Measurements from ENCODE around the gene DNER. TPM values are rescaled to one million over a fixed set of nuclear protein-coding genes. Genes with fewer than 3 reads are reported as not detected.

DNER gene
- total RNA-seq, 3 donors from 2014 or later (not counting 1 experiment from before 2014, with no cell fraction given): not detected

- Mint-ChIP-seq H3K4me1 (no peaks in the 10 kb centered on the region), H3K27ac (no peak overlapping the region), H3K9me3 (peaks cover 2 to 5% of the 10 kb centered on the region in 2 donors), H3K36me3 (no peaks in the 10 kb centered on the region), H3K27me3 (ENCODE audit: low read depth in 2 of 2) (no peaks in the 10 kb centered on the region), H3K4me3 (no peak overlapping the region)
- DNase-seq: no peak
- H3K4me3 ChIP-seq (ENCODE audit: low read length): no peak overlapping the region
- H3K9me3 ChIP-seq (ENCODE audit: control insufficient read depth, insufficient read depth, low read length): no peaks in the 10 kb centered on the region
- no peaks in the 10 kb centered on the region for H3K4me1 ChIP-seq (ENCODE audit: control insufficient read depth, insufficient read depth, low read length)
- H3K36me3 ChIP-seq (ENCODE audit: control insufficient read depth, insufficient read depth, low read length): no peaks in the 10 kb centered on the region
- WGBS (ENCODE audit: insufficient coverage): 84% methylated on average over 5 of the region's 5 CpGs
- intact Hi-C loops (cut with micrococcal nuclease): no loop called here
- TF ChIP-seq CTCF (IDR thresholded peaks at IDR 0.05): no peak
- ATAC-seq: no peak
- no peak overlapping the region for H3K27ac ChIP-seq (ENCODE audit: low read length)
- H3K27me3 ChIP-seq (ENCODE audit: control insufficient read depth, insufficient read depth, low read length): no peaks in the 10 kb centered on the region
Measured at GRCh38 chr2:229314117-229314516, 400.2 kb downstream of the DNER start.

- TF ChIP-seq CTCF (IDR thresholded peaks at IDR 0.05): no peak
- WGBS (ENCODE audit: insufficient coverage): 100% methylated on average over 2 of the region's 3 CpGs
- H3K4me1 ChIP-seq (ENCODE audit: control insufficient read depth, insufficient read depth, low read length): no peaks in the 10 kb centered on the region
- H3K4me1 Mint-ChIP-seq: no peaks in the 10 kb centered on the region
- intact Hi-C loops (cut with micrococcal nuclease): no loop called here
- no peaks in the 10 kb centered on the region for H3K27me3 ChIP-seq (ENCODE audit: control insufficient read depth, insufficient read depth, low read length)
- H3K36me3 ChIP-seq (ENCODE audit: control insufficient read depth, insufficient read depth, low read length): no peaks in the 10 kb centered on the region
- ATAC-seq (no peak), DNase-seq (peak in 1 of 2 donors; percentile 3)
- H3K36me3 Mint-ChIP-seq: no peaks in the 10 kb centered on the region
- peak overlapping the region; percentile 20 for H3K27ac ChIP-seq (ENCODE audit: low read length)
- no peak overlapping the region for H3K4me3 Mint-ChIP-seq
- H3K9me3 ChIP-seq (ENCODE audit: control insufficient read depth, insufficient read depth, low read length): no peaks in the 10 kb centered on the region
- no peak overlapping the region for H3K4me3 ChIP-seq (ENCODE audit: low read length)
- H3K27me3 Mint-ChIP-seq (ENCODE audit: low read depth in 2 of 2): no peaks in the 10 kb centered on the region
- no peak overlapping the region for H3K27ac Mint-ChIP-seq
- peaks cover 2 to 5% of the 10 kb centered on the region in 2 donors for H3K9me3 Mint-ChIP-seq
Measured at GRCh38 chr2:229313591-229313990, 400.8 kb downstream of the DNER start.

Other genes with a start within 250 kb of the DNER start
- 100 to 1,000 TPM; 295 to 351 (median 325) TPM for gene TRIP12, start 207.5 kb upstream of the DNER start, total RNA-seq
- gene FBXO36, start 207.9 kb upstream of the DNER start, total RNA-seq: 1 to 10 TPM; 1.2 to 1.8 (median 1.5) TPM

All from natural killer cell (primary cell).